ENCODE measurements around the gene IMMP2L.
A peak's percentile ranks its signal among the peaks of the same experiment; 100 is the strongest.
"Not testable (repeated sequence)": the region's sequence is repeated elsewhere in the genome, so short reads cannot be mapped to it uniquely, and the experiment has no call there.

IMMP2L gene

GRCh38 chr7:110660637-110661036, 901.7 kb downstream of the IMMP2L start:
- DNase-seq, result not testable (repeated sequence)

- no peak for DNase-seq
Measured at GRCh38 chr7:110650328-110650727, 912.0 kb downstream of the IMMP2L start.

- DNase-seq, result peak in 1 of 51 donors; percentile 2
Measured at GRCh38 chr7:110647266-110647665, 915.0 kb downstream of the IMMP2L start.

GRCh38 chr7:110646804-110647203, 915.5 kb downstream of the IMMP2L start:
- no peak for DNase-seq

- DNase-seq, result no peak
Measured at GRCh38 chr7:110645616-110646015, 916.7 kb downstream of the IMMP2L start.

GRCh38 chr7:110645060-110645459, 917.2 kb downstream of the IMMP2L start:
- no peak for DNase-seq

GRCh38 chr7:110637252-110637651, 925.0 kb downstream of the IMMP2L start:
- DNase-seq, result no peak

GRCh38 chr7:110633313-110633712, 929.0 kb downstream of the IMMP2L start:
- DNase-seq, result no peak

GRCh38 chr7:110626414-110626813, 935.9 kb downstream of the IMMP2L start:
- DNase-seq, result no peak

- no peak for DNase-seq
Measured at GRCh38 chr7:110625294-110625693, 937.0 kb downstream of the IMMP2L start.

GRCh38 chr7:110623436-110623835, 938.9 kb downstream of the IMMP2L start:
- peak in 1 of 51 donors; percentile 44 for DNase-seq

- no peak for DNase-seq
Measured at GRCh38 chr7:110621289-110621688, 941.0 kb downstream of the IMMP2L start.

GRCh38 chr7:110620110-110620735, 942.1 kb downstream of the IMMP2L start:
- no peak for DNase-seq
